HUDEP-2 (cell line): ENCODE results near the gene EPN2.

Experiments used
- DNase-seq, 76 experiments: peaks; one replicate each; lab custom pipeline; 2025; ENCODE audit not compliant: unreplicated experiment in 76 of 76; lab: John Stamatoyannopoulos, UW

EPN2 gene

DNA sequence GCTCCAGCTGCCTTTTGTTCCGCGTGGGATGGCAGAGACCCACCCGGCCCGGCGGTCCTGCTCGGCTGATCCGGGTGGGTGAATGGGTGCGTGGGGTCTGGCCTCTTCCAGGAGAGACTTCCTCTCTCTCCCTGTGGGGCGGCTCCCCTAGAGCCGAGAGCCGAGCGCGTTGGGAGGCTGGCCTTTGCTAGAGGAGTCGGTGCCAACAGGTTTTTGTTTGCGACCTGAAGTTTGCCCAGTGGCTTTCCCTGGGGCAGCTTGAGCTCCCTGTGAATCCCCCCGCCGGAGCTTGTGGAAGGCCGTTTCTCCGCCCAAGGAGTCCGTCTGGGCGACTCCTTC, 970 bp downstream of the EPN2 start:
- DNase-seq = peak in 4 of 76 experiments; percentile 3 to 14 (median 4)

- DNase-seq = no peak
Measured at GRCh38 chr17:19239544-19239943, 2.4 kb downstream of the EPN2 start.

- DNase-seq = no peak
Measured at GRCh38 chr17:19242323-19242722, 5.2 kb downstream of the EPN2 start.

- DNase-seq = no peak
Measured at GRCh38 chr17:19242926-19243325, 5.8 kb downstream of the EPN2 start.

DNA sequence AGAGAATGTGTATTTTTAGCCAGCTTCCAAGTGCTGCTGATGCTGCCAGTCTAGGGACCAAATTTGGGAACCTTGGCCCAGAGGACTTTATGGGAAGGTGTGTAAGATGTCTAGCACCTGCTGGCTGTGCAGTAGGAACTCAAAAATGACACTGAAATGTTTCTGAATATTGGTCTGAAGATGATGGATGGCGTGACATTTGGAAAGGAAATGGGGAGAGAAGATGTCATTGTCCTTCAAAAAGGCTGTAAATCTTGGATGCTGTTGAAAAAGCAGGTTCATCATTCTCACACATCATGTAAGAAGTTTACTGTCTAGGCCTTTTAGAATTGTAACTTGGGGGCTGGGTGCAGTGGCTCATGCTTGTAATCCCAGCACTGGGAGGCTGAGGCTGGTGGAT, 6.7 kb downstream of the EPN2 start:
- DNase-seq = no peak

DNA sequence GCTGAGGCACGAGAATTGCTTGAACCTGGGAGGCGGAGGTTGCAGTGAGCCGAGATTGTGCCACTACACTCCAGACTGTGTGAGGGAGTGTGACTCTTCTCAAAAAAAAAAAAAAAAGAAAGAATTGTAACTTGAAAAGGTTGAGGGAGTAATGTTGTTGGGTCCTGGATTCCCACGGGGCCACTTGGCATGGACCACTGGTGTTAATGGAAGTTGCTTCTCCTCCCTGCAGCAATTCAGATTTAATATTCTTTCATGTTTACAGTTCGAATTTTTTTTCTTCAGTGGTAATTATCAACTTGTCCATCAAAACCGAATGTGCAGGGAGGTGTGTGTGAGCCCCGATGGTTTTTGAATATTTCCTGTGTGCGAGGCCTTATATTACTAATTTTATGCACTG, 7.2 kb downstream of the EPN2 start:
- no peak for DNase-seq

DNA sequence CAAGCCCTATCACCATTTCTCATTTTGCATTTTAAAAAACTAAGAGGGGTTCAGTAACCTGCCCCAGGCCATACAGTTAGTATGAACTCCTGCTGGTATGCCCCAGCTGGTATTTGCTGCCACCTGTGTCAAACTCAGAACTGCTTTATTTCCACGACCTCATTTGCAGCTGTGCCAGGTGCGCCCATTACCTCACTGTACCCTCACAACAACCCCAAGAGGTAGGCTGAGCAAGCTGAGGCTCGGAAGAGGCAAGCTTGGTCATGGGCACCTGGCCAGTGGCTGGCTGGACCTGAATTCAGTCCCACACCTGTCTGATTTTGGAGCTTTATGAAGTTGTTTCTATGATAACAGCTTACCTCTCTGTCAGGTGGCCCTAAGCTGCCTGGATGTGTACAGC, 7.6 kb downstream of the EPN2 start:
- DNase-seq = no peak

GRCh38 chr17:19247473-19247872, 10.3 kb downstream of the EPN2 start:
- DNase-seq = peak in 2 of 76 experiments; percentile 12 to 31

GRCh38 chr17:19248151-19248927, 11.2 kb downstream of the EPN2 start:
- DNase-seq = peak in 63 of 76 experiments; percentile 11 to 86 (median 51)

- DNase-seq = peak in 33 of 76 experiments; percentile 13 to 64 (median 30)
Measured at GRCh38 chr17:19248928-19249574, 11.9 kb downstream of the EPN2 start.

- DNase-seq = no peak
Measured at GRCh38 chr17:19249681-19250080, 12.5 kb downstream of the EPN2 start.

DNA sequence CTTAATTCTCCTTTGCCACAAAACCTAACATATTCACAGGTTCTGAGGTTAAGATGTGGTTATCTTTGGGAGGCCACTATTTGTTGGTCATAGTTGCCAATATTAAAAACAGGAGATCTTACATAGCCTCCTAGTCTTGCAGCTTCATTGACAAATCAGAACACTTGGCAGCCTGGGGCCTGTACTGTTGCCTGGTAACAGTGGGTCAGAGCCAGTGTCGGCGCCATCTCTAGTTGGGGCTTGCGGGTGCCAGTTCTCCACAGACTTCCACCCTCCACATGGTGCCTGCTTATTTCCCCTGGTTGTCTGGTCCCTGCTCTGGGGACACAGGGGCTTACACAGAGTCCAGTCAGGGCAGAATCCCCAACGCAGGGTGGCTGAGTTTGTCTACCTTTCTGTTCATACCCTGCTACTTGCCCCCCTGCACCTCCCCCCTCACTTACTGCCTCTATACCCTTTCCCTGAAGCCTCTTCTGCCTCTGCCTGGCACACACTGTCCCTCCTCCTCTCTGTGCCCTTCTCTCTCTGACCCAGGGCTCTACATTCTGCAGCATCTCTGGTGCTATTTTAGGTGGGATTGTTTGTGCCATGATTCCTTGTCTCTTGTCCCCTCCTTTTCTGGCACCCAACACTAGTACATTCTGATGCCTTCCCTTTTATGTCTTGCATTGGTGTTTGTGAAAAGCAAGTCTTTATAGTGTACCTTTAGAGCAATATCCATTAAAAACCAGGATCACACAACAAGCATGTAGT, 13.4 kb downstream of the EPN2 start:
- no peak for DNase-seq

- DNase-seq = no peak
Measured at GRCh38 chr17:19253112-19253511, 15.9 kb downstream of the EPN2 start.

DNA sequence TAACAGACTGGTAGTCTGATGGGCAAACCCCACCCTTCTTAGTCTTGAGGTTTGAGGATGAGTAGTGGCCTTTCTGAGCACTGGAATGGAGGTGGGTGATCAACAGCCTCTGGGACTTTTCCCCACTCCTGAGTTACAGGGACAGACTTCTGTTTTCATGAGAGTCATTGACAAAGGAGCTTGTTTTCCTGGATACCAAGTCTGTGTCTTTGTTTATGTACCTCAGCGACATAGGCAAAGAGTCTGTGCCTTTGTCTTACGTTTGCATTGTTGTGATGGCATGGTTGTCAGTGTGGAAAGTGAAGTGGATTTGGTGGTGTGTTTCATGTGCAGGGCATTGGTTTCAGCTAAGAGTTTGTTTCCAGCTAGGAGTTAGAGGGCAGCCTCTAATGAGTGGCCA, 17.5 kb downstream of the EPN2 start:
- DNase-seq = no peak

- DNase-seq = no peak
Measured at GRCh38 chr17:19255279-19255678, 18.1 kb downstream of the EPN2 start.

- no peak for DNase-seq
Measured at GRCh38 chr17:19258371-19258770, 21.2 kb downstream of the EPN2 start.

DNA sequence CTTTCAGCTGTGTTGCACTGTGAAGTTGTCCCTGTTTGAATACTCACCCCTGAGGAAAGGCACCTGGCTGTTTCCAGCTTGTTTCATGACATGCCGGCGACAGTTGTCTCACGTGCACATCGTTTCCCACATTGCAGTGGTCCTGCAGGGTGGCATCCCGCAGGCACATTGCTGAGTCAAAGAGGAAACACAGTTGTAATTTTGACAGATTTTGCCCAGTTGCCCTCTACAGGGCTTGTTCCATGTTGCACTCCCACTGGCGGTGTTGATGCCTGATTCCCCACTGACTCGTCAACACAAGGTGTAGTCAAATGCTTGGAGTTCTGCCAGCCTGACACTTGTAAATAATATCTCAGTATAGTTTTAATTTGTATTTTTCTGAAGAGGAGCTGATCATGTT, 23.8 kb downstream of the EPN2 start:
- DNase-seq = peak in 11 of 76 experiments; percentile 3 to 26 (median 18)

DNA sequence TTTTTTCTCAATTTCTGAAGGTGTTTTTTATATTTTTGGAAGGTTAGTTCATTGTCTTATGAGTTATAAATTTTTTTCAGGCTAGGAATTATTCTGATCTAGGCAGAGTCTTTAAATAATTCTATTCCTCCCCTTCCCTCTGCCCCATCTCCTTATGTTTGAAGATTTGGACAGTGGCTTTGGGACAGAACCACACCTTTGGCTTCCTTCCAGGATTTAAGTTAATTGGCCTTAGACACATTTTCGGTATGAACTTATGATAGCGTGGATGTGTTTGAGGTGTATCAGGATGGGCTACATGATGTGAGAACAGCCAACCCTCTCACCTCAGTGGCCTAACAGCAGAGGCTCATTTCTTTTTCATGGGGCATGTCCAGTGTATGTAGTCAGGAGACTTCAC, 24.3 kb downstream of the EPN2 start:
- DNase-seq = peak in 1 of 76 experiments; percentile 10

DNA sequence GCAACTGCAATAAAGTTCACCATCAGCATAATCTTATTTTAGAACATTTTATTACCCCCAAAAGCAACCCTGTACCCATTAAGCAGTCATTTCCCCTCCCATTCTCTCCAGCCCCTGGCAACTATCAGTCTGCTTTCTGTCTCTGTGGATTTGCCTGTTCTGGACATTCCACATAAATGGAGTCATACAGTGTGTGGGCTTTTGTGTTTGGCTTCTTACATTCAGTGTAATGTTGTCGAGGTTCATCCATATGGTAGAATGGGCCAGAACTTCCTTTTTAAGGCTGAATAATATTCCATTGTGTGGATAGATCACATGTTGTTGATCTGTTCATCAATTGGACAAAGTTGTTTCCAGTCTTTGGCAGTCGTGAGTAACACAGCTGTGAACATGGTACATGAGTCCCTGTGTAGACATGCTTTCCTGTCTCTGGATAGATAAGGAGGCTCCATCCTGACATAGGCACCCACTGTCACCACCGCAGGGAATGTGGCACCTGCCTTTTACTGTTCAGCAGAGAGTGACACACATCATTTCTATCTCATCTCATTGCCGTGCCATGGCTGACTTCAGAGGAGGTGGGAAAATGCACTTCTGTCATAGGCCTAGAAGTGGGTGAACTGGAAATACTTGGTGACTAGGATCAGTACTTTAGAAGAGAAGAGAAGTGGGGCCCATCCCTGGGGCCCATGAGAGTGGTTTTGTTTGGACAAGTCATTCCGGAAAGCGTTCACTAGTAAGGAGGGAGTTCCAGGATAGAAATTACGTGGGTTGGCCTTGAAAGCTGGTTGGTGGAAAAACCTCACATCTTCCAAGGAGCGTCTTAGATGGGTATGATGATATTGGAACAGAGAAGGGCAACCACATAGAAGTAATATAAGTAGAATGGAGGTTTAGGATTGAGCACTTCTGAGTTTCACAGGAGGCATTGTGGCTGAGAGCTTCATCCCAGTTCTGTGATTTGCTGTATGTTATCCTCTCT, 25.8 kb downstream of the EPN2 start:
- DNase-seq = no peak

DNA sequence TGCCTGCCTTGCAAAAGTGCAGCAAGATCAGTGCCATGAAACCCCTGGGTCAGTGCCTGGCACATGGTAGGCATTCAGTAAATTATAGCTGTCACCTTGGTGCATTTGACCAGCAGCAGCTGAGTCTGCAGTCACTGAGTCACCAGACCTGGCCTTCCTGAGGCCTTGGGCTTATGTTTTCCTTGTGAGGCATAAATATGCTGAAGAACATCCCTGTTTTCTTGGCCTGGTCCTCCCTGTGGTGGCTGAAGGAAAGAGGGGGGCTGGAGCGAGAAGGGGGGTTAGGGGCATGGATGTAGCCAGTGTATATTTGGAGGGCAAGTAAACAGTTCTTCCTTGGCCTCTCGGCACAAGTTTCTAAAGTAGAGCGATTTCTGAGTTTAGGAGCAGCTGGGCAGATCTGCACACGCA, 26.5 kb downstream of the EPN2 start:
- DNase-seq = no peak
